Activated CD8-positive, alpha-beta memory T cell treated with anti-CD3 and anti-CD28 coated beads, Interleukin-2, amount 50 U/mL, for 4 hours (primary cell): ENCODE results near the gene ARSK.

Source experiments
- DNase-seq: peaks from one replicate; pipeline ENCODE4 v3.0.0-alpha.2; 2020

ARSK gene

GRCh38 chr5:95554647-95555548 is at the start of gene ARSK, which contains the start of gene SKIC3:
Gene ARSK, plus strand, starts transcription at chr5:95555101. Its CDS starts 178 bp downstream, at chr5:95555279.
Gene SKIC3, minus strand, starts transcription at chr5:95554977. Its CDS starts 7,827 bp downstream, at chr5:95547150.
- DNase-seq: peak; percentile 84

- DNase-seq: no peak
Measured at GRCh38 chr5:95508550-95508949, 46.4 kb upstream of the ARSK start.

GRCh38 chr5:95511606-95512005 is 43.3 kb upstream of the ARSK start:
- DNase-seq: no peak

GRCh38 chr5:95518417-95518816 is 36.5 kb upstream of the ARSK start:
- no peak for DNase-seq

GRCh38 chr5:95519151-95519550 is 35.8 kb upstream of the ARSK start:
- DNase-seq: no peak

GRCh38 chr5:95519681-95520080 is 35.2 kb upstream of the ARSK start:
- no peak for DNase-seq

- DNase-seq: no peak
Measured at GRCh38 chr5:95520206-95520605, 34.7 kb upstream of the ARSK start.

- DNase-seq: no peak
Measured at GRCh38 chr5:95524423-95524822, 30.5 kb upstream of the ARSK start.

- DNase-seq: no peak
Measured at GRCh38 chr5:95526871-95527270, 28.0 kb upstream of the ARSK start.

- no peak for DNase-seq
Measured at GRCh38 chr5:95528565-95528964, 26.3 kb upstream of the ARSK start.

- DNase-seq: no peak
Measured at GRCh38 chr5:95530416-95530815, 24.5 kb upstream of the ARSK start.

GRCh38 chr5:95531491-95531890 is 23.4 kb upstream of the ARSK start:
- DNase-seq: no peak

GRCh38 chr5:95532415-95532814 is 22.5 kb upstream of the ARSK start:
- DNase-seq: no peak

GRCh38 chr5:95533106-95533505 is 21.8 kb upstream of the ARSK start:
- DNase-seq: no peak

- DNase-seq: no peak
Measured at GRCh38 chr5:95533761-95534160, 21.1 kb upstream of the ARSK start.

GRCh38 chr5:95537501-95537900 is 17.4 kb upstream of the ARSK start:
- DNase-seq: no peak

GRCh38 chr5:95543017-95543705 is 11.7 kb upstream of the ARSK start:
- no peak for DNase-seq

GRCh38 chr5:95549030-95549429 is 5.9 kb upstream of the ARSK start:
- no peak for DNase-seq

GRCh38 chr5:95554331-95554646 is 612 bp upstream of the ARSK start:
- DNase-seq: no peak

GRCh38 chr5:95555553-95555952 is 652 bp downstream of the ARSK start:
- DNase-seq: no peak

- no peak for DNase-seq
Measured at GRCh38 chr5:95557841-95558240, 2.9 kb downstream of the ARSK start.

- no peak for DNase-seq
Measured at GRCh38 chr5:95562282-95562681, 7.4 kb downstream of the ARSK start.

- no peak for DNase-seq
Measured at GRCh38 chr5:95563367-95563766, 8.5 kb downstream of the ARSK start.

GRCh38 chr5:95564450-95564849 is 9.5 kb downstream of the ARSK start:
- DNase-seq: no peak
